Astrocyte (in vitro differentiated cells and primary cell): ENCODE data around the gene DOC2A. TPM values are rescaled to one million over a fixed set of nuclear protein-coding genes. Genes with fewer than 3 reads are reported as not detected.

ENCODE experiments used
- DNase-seq: peaks from one replicate; pipeline ENCODE4 v3.0.0-alpha.2; 2010; ENCODE audit warnings: low read depth
- FAIRE-seq: peaks from 2 replicates; lab custom pipeline; 2011; peaks lifted over from hg19 to GRCh38; lab: Jason Lieb, UNC
- H2AFZ ChIP-seq: 2 replicates; pipeline ENCODE4 v1.6.0; 2012; ENCODE audit warnings: low read depth, low read length, inconsistent platforms
- H3K27ac ChIP-seq: 2 replicates; pipeline ENCODE4 v1.5.1; 2011; ENCODE audit warnings: low read depth, low read length, inconsistent platforms
- H3K27me3 ChIP-seq: 2 replicates; pipeline ENCODE4 v1.6.0; 2011; ENCODE audit warnings: low read length, inconsistent platforms; ENCODE audit not compliant: insufficient read depth
- H3K36me3 ChIP-seq: 2 replicates; pipeline ENCODE4 v1.5.1; 2011; ENCODE audit warnings: low read length, inconsistent platforms; ENCODE audit not compliant: insufficient read depth
- H3K4me1 ChIP-seq: 2 replicates; pipeline ENCODE4 v1.5.1; 2011; ENCODE audit warnings: low read length, inconsistent platforms; ENCODE audit not compliant: insufficient read depth
- H3K4me2 ChIP-seq: 2 replicates; pipeline ENCODE4 v1.6.0; 2012; ENCODE audit warnings: low read length, inconsistent platforms
- H3K4me3 ChIP-seq: 2 replicates; pipeline ENCODE4 v1.5.1; 2011; ENCODE audit warnings: low read depth, mild to moderate bottlenecking, low read length, inconsistent platforms; ENCODE audit not compliant: insufficient read depth
- H3K79me2 ChIP-seq: 2 replicates; pipeline ENCODE4 v1.6.0; 2012; ENCODE audit warnings: mild to moderate bottlenecking, low read length, inconsistent platforms; ENCODE audit not compliant: insufficient read depth
- H3K9ac ChIP-seq: 2 replicates; pipeline ENCODE4 v1.6.0; 2012; ENCODE audit warnings: mild to moderate bottlenecking, low read length, inconsistent platforms
- H3K9me3 ChIP-seq: 2 replicates; pipeline ENCODE4 v1.5.1; 2012; ENCODE audit warnings: low read depth, mild to moderate bottlenecking, low read length, inconsistent platforms; ENCODE audit not compliant: insufficient read depth
- H4K20me1 ChIP-seq: 2 replicates; pipeline ENCODE4 v1.6.0; 2012; ENCODE audit warnings: low read length, inconsistent platforms; ENCODE audit not compliant: insufficient read depth
- H3K27ac Mint-ChIP-seq: one replicate; pipeline ENCODE4 v1.8.0; 2021; ENCODE audit warnings: mild to moderate bottlenecking, mixed read lengths; ENCODE audit not compliant: unreplicated experiment
- H3K27me3 Mint-ChIP-seq: one replicate; pipeline ENCODE4 v1.8.0; 2021; ENCODE audit warnings: low read depth, mixed read lengths; ENCODE audit not compliant: unreplicated experiment
- H3K36me3 Mint-ChIP-seq: one replicate; pipeline ENCODE4 v1.8.0; 2021; ENCODE audit warnings: low read depth, mixed read lengths; ENCODE audit not compliant: unreplicated experiment
- H3K4me1 Mint-ChIP-seq: one replicate; pipeline ENCODE4 v1.8.0; 2021; ENCODE audit warnings: low read depth, mixed read lengths; ENCODE audit not compliant: unreplicated experiment
- H3K4me3 Mint-ChIP-seq: one replicate; pipeline ENCODE4 v1.8.0; 2021; ENCODE audit warnings: mild to moderate bottlenecking, moderate library complexity, mixed read lengths; ENCODE audit not compliant: unreplicated experiment
- H3K9me3 Mint-ChIP-seq: one replicate; pipeline ENCODE4 v1.8.0; 2021; ENCODE audit warnings: mild to moderate bottlenecking, mixed read lengths; ENCODE audit not compliant: unreplicated experiment
- EZH2 ChIP-seq: IDR thresholded peaks from 2 replicates; pipeline ENCODE4 v1.6.1; 2012; ENCODE audit warnings: mild to moderate bottlenecking, low read length, inconsistent platforms; ENCODE audit not compliant: insufficient read depth
- total RNA-seq: library from RNA; stranded (reverse); gene quantifications from 2 replicates; pipeline ENCODE4 v1.2.1, GENCODE V29; 2021
- TF ChIP-seq, protein P1 (sequence below): IDR thresholded peaks from 2 replicates; pipeline ENCODE4 v1.5.1; 2011; ENCODE audit warnings: low read depth, mild to moderate bottlenecking, inconsistent platforms, low read length, moderate library complexity; ENCODE audit not compliant: insufficient read depth

The DOC2A gene
- total RNA-seq, 1 donor from 2014 or later: 0.89 TPM

DNA sequence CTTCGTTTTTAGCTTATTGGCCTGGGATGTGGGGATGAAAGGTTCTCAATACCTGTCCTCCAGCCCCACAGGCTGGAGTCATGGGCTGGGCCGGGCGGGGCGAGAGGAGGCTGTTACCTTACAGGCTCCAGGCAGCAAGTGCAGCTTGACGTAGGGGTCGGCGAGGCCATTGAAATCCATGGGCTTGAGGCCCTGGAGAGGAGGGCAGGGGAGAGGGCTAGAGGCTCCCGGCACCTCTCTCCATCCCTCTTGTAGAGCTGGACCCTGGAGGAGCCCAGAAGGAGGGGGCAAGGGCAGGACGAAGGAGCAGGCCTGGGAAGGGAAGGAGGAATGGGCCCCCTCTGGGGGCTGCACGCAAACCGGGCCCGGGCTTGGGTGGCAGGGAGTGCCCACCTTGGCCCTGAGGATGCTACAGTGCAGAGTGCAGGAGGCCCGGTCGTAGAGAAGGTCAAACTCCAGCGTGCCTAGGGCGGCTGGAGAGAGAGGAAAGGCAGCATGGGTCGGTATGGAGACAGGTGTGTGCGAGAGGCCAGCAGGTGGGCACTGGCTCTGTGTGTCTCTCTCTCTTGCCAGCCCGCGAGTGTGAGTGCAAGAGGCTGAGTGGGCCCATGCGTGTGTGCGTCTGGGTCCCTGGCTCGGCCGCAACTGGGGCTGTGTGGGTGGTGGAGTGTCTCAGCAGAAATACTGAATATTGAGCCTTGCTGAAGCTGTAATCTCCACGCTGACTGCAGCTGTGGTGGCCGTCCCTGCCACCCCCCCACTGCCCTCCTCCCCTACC, 1.6 kb downstream of the DOC2A start:
- H3K4me1 ChIP-seq: peaks cover 5% of the 10 kb centered on the region
- FAIRE-seq: no peak

DNA sequence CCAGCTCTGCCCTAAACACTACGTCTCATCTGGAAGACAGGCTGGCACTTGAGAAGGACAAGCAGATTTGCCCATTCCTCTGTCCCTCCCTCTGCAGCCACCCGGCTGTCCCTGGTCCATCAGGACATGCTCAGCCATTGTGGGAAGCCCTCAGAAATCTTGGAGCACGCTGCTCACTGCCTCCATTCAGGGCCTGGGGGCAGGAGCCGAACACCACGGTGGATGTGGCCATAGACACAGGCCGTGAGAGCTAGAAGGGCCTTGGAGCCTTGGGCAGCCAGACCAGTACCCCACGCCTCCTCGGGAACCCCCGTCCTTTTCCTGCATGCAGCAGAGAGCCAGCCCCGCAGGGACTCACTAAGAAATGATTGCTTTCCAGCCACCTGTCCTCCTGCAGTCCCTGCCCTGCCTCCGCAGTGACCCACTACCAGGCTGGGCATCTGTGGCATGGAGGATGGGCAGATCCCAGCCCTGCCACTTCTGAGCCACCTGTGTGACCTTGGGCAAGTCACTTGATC, 3.4 kb downstream of the DOC2A start:
- peaks cover 13% of the 10 kb centered on the region for H4K20me1 ChIP-seq
- no peak overlapping the region for H3K4me2 ChIP-seq
- H3K4me1 ChIP-seq: peaks cover 5% of the 10 kb centered on the region
- H3K79me2 ChIP-seq: no peaks in the 10 kb centered on the region
- Mint-ChIP-seq H3K27ac (no peak overlapping the region), H3K27me3 (peaks cover 26% of the 10 kb centered on the region), H3K4me1 (no peaks in the 10 kb centered on the region), H3K36me3 (peaks cover 4% of the 10 kb centered on the region), H3K9me3 (no peaks in the 10 kb centered on the region), H3K4me3 (no peak overlapping the region)
- H3K36me3 ChIP-seq: no peaks in the 10 kb centered on the region
- DNase-seq (no peak), FAIRE-seq (no peak)
- TF ChIP-seq EZH2: no peak
- TF ChIP-seq, protein P1, sequence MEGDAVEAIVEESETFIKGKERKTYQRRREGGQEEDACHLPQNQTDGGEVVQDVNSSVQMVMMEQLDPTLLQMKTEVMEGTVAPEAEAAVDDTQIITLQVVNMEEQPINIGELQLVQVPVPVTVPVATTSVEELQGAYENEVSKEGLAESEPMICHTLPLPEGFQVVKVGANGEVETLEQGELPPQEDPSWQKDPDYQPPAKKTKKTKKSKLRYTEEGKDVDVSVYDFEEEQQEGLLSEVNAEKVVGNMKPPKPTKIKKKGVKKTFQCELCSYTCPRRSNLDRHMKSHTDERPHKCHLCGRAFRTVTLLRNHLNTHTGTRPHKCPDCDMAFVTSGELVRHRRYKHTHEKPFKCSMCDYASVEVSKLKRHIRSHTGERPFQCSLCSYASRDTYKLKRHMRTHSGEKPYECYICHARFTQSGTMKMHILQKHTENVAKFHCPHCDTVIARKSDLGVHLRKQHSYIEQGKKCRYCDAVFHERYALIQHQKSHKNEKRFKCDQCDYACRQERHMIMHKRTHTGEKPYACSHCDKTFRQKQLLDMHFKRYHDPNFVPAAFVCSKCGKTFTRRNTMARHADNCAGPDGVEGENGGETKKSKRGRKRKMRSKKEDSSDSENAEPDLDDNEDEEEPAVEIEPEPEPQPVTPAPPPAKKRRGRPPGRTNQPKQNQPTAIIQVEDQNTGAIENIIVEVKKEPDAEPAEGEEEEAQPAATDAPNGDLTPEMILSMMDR: no peak
- H3K27me3 ChIP-seq: peaks cover 8% of the 10 kb centered on the region
- H3K27ac ChIP-seq: no peak overlapping the region
- no peak overlapping the region for H3K4me3 ChIP-seq
- no peak overlapping the region for H2AFZ ChIP-seq
- H3K9me3 ChIP-seq: no peaks in the 10 kb centered on the region
- H3K9ac ChIP-seq: no peak overlapping the region

More for the DNA sequence above, 1.6 kb downstream of the DOC2A start:
- Histone ChIP-seq H4K20me1 (peaks cover 5% of the 10 kb centered on the region), H3K9me3 (no peaks in the 10 kb centered on the region), H3K27ac (no peak overlapping the region), H3K36me3 (no peaks in the 10 kb centered on the region), H3K4me3 (no peak overlapping the region), H3K4me2 (no peak overlapping the region), H2AFZ (no peak overlapping the region), H3K27me3 (peaks cover 8% of the 10 kb centered on the region), H3K79me2 (no peaks in the 10 kb centered on the region), H3K9ac (no peak overlapping the region)
- Mint-ChIP-seq H3K36me3 (peaks cover 4% of the 10 kb centered on the region), H3K27me3 (peaks cover 30% of the 10 kb centered on the region), H3K4me1 (no peaks in the 10 kb centered on the region), H3K9me3 (no peaks in the 10 kb centered on the region), H3K4me3 (no peak overlapping the region), H3K27ac (no peak overlapping the region)
- no peak for DNase-seq
- TF ChIP-seq, protein P1: no peak
- no peak for TF ChIP-seq EZH2
